ENCODE results near the gene TSHR. TPM values are rescaled to one million over a fixed set of nuclear protein-coding genes. Genes with fewer than 3 reads are reported as not detected.

Gene TSHR
- total RNA-seq, 6 experiments from 2014 or later: not detected

DNA sequence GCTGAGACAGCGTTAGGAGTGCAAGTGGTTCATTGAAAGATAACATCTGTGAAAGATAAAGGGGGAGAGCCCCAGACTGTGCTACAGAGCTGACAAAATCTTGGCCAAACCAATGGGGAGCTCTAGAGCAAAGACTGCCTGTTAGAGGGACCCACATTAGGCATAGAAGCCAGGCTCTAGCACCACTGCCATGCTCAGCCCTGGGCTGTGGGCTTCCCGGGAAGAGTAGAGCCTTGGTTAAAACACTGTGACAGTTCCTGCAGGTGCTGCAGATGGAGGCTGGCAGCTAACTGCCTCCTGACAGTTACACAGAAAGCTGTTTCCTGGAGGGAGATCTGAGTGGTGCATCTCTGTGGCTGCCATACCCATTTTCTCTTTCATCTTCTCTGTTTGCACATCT is 23.0 kb downstream of the TSHR start:
- no peak overlapping the region for H3K27ac Mint-ChIP-seq
- DNase-seq: no peak
- no peaks in the 10 kb centered on the region for H3K4me1 Mint-ChIP-seq (ENCODE audit: low read depth)
- H3K36me3 Mint-ChIP-seq (ENCODE audit: low read depth): no peaks in the 10 kb centered on the region
- no peak overlapping the region for H3K4me3 Mint-ChIP-seq
- H3K9me3 Mint-ChIP-seq: no peaks in the 10 kb centered on the region
- peaks cover 7% of the 10 kb centered on the region for H3K27me3 Mint-ChIP-seq (ENCODE audit: insufficient read depth)
- TF ChIP-seq, protein P1, sequence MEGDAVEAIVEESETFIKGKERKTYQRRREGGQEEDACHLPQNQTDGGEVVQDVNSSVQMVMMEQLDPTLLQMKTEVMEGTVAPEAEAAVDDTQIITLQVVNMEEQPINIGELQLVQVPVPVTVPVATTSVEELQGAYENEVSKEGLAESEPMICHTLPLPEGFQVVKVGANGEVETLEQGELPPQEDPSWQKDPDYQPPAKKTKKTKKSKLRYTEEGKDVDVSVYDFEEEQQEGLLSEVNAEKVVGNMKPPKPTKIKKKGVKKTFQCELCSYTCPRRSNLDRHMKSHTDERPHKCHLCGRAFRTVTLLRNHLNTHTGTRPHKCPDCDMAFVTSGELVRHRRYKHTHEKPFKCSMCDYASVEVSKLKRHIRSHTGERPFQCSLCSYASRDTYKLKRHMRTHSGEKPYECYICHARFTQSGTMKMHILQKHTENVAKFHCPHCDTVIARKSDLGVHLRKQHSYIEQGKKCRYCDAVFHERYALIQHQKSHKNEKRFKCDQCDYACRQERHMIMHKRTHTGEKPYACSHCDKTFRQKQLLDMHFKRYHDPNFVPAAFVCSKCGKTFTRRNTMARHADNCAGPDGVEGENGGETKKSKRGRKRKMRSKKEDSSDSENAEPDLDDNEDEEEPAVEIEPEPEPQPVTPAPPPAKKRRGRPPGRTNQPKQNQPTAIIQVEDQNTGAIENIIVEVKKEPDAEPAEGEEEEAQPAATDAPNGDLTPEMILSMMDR (IDR thresholded peaks at IDR 0.05): no peak

- Mint-ChIP-seq H3K36me3 (ENCODE audit: low read depth) (no peaks in the 10 kb centered on the region), H3K4me1 (ENCODE audit: low read depth) (no peaks in the 10 kb centered on the region), H3K4me3 (no peak overlapping the region), H3K9me3 (no peaks in the 10 kb centered on the region), H3K27me3 (ENCODE audit: insufficient read depth) (peaks cover 7% of the 10 kb centered on the region), H3K27ac (no peak overlapping the region)
- TF ChIP-seq, protein P1 (IDR thresholded peaks at IDR 0.05): no peak
- no peak for DNase-seq
Measured at GRCh38 chr14:80979951-80980350, 24.5 kb downstream of the TSHR start.

DNA sequence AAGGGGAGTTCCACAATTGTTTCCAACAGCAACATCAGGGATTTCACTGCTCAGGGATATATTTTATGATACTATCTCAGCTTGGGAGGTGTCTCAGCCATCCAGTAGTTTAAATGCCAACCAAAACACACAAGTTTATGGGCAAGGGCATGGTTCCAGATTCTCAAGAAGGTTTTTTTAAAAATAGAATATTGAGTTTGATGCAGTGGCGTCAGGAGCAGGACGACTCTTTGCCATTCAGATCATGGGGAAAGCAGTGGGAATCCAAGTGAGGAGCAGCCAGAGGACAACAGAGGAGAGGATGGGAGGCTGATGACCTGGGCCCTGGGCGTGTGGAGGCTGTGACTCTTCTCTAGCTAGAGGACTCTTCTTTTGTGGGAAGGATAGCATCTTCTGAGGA is 25.7 kb downstream of the TSHR start:
- H3K4me3 Mint-ChIP-seq: no peak overlapping the region
- H3K4me1 Mint-ChIP-seq (ENCODE audit: low read depth): no peaks in the 10 kb centered on the region
- H3K27ac Mint-ChIP-seq: no peak overlapping the region
- no peaks in the 10 kb centered on the region for H3K36me3 Mint-ChIP-seq (ENCODE audit: low read depth)
- TF ChIP-seq, protein P1 (IDR thresholded peaks at IDR 0.05): no peak
- no peaks in the 10 kb centered on the region for H3K9me3 Mint-ChIP-seq
- no peak for DNase-seq
- H3K27me3 Mint-ChIP-seq (ENCODE audit: insufficient read depth): peaks cover 7% of the 10 kb centered on the region

DNA sequence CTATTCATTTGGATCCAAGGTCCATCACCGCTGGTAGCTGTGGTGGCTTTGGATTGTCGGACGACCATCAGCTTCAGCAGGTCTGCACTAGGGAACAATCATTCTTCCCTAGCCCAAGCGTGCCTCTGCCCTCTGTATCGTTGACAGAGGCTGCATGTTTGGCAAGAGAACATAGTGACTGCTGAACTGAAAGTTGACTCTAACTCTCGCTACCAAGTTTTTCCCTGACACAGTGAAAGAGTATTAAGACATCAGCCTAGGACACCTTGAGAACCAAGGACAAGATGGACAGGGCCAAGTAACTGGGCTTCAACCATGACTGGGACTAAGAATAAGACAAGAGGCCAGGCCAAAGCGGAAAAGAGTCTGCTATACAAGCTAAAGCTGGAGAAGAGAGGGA is 26.3 kb downstream of the TSHR start:
- no peaks in the 10 kb centered on the region for H3K9me3 Mint-ChIP-seq
- H3K27me3 Mint-ChIP-seq (ENCODE audit: insufficient read depth): peaks cover 7% of the 10 kb centered on the region
- no peak overlapping the region for H3K27ac Mint-ChIP-seq
- H3K4me3 Mint-ChIP-seq: no peak overlapping the region
- H3K4me1 Mint-ChIP-seq (ENCODE audit: low read depth): no peaks in the 10 kb centered on the region
- DNase-seq: no peak
- no peaks in the 10 kb centered on the region for H3K36me3 Mint-ChIP-seq (ENCODE audit: low read depth)
- TF ChIP-seq, protein P1 (IDR thresholded peaks at IDR 0.05): no peak

GRCh38 chr14:80982711-80983110 is 27.3 kb downstream of the TSHR start:
- TF ChIP-seq, protein P1 (IDR thresholded peaks at IDR 0.05): no peak
- H3K4me1 Mint-ChIP-seq (ENCODE audit: low read depth): no peaks in the 10 kb centered on the region
- H3K9me3 Mint-ChIP-seq: no peaks in the 10 kb centered on the region
- H3K27ac Mint-ChIP-seq: no peak overlapping the region
- no peak overlapping the region for H3K4me3 Mint-ChIP-seq
- H3K27me3 Mint-ChIP-seq (ENCODE audit: insufficient read depth): peaks cover 7% of the 10 kb centered on the region
- DNase-seq: no peak
- H3K36me3 Mint-ChIP-seq (ENCODE audit: low read depth): no peaks in the 10 kb centered on the region

All from HFFc6 (cell line).